SK-N-SH treated with all-trans-retinoic acid at 6 μM for 48 hours (cell line): ENCODE data around the gene HTR7.

Experiments used
- BACH2 ChIP-seq: fragments of 250-450 bp; sonication (Bioruptor Pico); IDR thresholded peaks from 2 replicates; pipeline ENCODE4 v1.9.0; 2021; ENCODE audit warnings: mild to moderate bottlenecking, borderline replicate concordance
- GLIS3 ChIP-seq: fragments of 250-450 bp; sonication (Bioruptor Pico); IDR thresholded peaks from 2 replicates; pipeline ENCODE4 v1.5.0; 2020; ENCODE audit warnings: mild to moderate bottlenecking, moderate library complexity
- TOX ChIP-seq: fragments of 250-450 bp; sonication (Bioruptor Pico); IDR thresholded peaks from 2 replicates; pipeline ENCODE4 v1.8.0; 2021; ENCODE audit warnings: mild to moderate bottlenecking, moderate library complexity, borderline replicate concordance
- ZC3H10 ChIP-seq: fragments of 250-450 bp; sonication (Bioruptor Pico); IDR thresholded peaks from 2 replicates; pipeline ENCODE4 v1.5.1; 2021; ENCODE audit warnings: mild to moderate bottlenecking, moderate library complexity
- ZFP3 ChIP-seq: fragments of 250-450 bp; sonication (Bioruptor Pico); IDR thresholded peaks from 2 replicates; pipeline ENCODE4 v1.5.0; 2020; ENCODE audit warnings: mild to moderate bottlenecking, moderate library complexity
- ZNF8 ChIP-seq: fragments of 450-650 bp; formaldehyde crosslinking; IDR thresholded peaks from 2 replicates; pipeline ENCODE4 v1.5.0; 2020; ENCODE audit warnings: mild to moderate bottlenecking, moderate library complexity
- TF ChIP-seq, protein P1 (sequence below): fragments of 250-450 bp; sonication (Bioruptor Pico); IDR thresholded peaks from 2 replicates; pipeline ENCODE4 v1.5.0; 2020; ENCODE audit warnings: mild to moderate bottlenecking, moderate library complexity
- TF ChIP-seq, protein P2 (sequence below): fragments of 250-450 bp; sonication (Bioruptor Pico); IDR thresholded peaks from 2 replicates; pipeline ENCODE4 v1.5.1; 2020; ENCODE audit warnings: low read depth, mild to moderate bottlenecking, moderate library complexity

DNA sequence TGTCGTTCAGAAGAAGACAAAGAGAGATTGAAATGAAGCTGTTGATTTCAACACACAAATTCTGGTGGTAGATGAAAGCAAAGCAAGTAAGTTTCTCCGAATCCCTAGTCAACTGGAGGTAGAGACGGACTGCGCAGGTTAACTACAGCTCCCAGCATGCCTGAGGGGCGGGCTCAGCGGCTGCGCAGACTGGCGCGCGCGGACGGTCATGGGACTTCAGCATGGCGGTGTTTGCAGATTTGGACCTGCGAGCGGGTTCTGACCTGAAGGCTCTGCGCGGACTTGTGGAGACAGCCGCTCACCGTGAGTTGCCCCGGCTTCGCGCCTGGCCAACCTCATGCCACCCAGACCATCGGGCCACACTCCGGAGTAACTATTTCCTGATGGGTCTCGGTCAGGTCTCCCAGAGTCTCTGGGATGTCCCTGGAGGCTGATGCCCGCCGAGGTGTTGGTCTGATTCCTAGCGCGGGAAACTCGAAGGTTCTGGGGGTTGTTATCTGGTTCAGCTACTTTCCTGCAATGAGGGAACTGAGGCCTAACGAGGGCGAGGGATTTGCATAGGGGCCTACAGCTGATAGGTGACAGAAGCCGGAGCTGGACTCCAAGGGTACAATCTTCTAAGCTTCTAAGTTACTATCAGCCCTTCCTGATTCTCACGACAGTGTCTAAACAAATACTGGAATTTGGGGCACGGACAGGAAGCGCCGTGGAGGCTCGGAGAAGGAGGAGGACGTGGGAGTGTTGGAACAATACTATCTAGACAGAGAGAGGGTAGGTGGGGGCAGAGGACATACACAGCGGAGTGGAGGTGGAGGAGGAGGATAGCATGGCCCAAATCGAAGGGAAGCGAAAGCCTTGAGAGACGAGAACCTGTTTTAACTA lies 14.2 kb upstream of the HTR7 start, which contains the start of gene RPP30:
- TF ChIP-seq BACH2 (no peak), ZC3H10 (CRISPR knock-in tag) (no peak), GLIS3 (CRISPR knock-in tag) (no peak), TOX (no peak), ZFP3 (CRISPR knock-in tag) (no peak), ZNF8 (no peak)
- TF ChIP-seq, protein P1, sequence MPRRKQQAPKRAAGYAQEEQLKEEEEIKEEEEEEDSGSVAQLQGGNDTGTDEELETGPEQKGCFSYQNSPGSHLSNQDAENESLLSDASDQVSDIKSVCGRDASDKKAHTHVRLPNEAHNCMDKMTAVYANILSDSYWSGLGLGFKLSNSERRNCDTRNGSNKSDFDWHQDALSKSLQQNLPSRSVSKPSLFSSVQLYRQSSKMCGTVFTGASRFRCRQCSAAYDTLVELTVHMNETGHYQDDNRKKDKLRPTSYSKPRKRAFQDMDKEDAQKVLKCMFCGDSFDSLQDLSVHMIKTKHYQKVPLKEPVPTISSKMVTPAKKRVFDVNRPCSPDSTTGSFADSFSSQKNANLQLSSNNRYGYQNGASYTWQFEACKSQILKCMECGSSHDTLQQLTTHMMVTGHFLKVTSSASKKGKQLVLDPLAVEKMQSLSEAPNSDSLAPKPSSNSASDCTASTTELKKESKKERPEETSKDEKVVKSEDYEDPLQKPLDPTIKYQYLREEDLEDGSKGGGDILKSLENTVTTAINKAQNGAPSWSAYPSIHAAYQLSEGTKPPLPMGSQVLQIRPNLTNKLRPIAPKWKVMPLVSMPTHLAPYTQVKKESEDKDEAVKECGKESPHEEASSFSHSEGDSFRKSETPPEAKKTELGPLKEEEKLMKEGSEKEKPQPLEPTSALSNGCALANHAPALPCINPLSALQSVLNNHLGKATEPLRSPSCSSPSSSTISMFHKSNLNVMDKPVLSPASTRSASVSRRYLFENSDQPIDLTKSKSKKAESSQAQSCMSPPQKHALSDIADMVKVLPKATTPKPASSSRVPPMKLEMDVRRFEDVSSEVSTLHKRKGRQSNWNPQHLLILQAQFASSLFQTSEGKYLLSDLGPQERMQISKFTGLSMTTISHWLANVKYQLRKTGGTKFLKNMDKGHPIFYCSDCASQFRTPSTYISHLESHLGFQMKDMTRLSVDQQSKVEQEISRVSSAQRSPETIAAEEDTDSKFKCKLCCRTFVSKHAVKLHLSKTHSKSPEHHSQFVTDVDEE (CRISPR knock-in tag): no peak
- TF ChIP-seq, protein P2, sequence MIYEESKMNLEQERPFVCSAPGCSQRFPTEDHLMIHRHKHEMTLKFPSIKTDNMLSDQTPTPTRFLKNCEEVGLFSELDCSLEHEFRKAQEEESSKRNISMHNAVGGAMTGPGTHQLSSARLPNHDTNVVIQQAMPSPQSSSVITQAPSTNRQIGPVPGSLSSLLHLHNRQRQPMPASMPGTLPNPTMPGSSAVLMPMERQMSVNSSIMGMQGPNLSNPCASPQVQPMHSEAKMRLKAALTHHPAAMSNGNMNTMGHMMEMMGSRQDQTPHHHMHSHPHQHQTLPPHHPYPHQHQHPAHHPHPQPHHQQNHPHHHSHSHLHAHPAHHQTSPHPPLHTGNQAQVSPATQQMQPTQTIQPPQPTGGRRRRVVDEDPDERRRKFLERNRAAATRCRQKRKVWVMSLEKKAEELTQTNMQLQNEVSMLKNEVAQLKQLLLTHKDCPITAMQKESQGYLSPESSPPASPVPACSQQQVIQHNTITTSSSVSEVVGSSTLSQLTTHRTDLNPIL: no peak
